Body of pancreas (tissue), 4 donors: ENCODE data around the gene CD300E.

Source experiments
- POLR2A ChIP-seq, 3 donors: fragments of 450-650 bp; IDR thresholded peaks; one replicate each; pipeline ENCODE4 v1.6.1; 2016; ENCODE audit warnings: antibody characterized with exemption in 3 of 3, mild to moderate bottlenecking in 2 of 3
- TF ChIP-seq, protein P1 (sequence below), 7 experiments: fragments of 450-650 bp in 4 of 7; fragments of 200-600 bp in 3 of 7; sonication (generic) in 3 of 7; IDR thresholded peaks; one replicate each; pipeline ENCODE4 v1.5.1; 2016 to 2019; ENCODE audit warnings: antibody characterized with exemption in 7 of 7

DNA sequence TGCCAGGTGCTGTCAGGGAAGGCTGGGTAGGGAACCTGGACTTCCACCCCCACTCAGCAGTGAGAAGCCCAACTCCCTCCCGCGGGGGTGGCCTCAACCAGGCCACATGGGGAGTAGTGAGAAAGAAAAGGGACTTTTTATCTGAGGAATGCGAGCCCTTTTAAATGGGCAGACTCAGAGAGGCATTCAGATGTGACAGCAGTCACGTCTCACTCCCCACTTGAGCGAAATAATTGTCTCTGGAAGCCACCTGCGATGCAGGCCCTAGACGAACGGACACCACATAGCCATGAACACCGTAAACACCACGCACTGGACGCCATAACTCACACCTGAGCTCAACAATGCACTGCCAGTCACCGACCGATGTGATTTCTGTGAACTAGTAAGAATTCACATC is 11.9 kb upstream of the CD300E start:
- TF ChIP-seq, protein P1, sequence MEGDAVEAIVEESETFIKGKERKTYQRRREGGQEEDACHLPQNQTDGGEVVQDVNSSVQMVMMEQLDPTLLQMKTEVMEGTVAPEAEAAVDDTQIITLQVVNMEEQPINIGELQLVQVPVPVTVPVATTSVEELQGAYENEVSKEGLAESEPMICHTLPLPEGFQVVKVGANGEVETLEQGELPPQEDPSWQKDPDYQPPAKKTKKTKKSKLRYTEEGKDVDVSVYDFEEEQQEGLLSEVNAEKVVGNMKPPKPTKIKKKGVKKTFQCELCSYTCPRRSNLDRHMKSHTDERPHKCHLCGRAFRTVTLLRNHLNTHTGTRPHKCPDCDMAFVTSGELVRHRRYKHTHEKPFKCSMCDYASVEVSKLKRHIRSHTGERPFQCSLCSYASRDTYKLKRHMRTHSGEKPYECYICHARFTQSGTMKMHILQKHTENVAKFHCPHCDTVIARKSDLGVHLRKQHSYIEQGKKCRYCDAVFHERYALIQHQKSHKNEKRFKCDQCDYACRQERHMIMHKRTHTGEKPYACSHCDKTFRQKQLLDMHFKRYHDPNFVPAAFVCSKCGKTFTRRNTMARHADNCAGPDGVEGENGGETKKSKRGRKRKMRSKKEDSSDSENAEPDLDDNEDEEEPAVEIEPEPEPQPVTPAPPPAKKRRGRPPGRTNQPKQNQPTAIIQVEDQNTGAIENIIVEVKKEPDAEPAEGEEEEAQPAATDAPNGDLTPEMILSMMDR (IDR thresholded peaks at IDR 0.05), result no peak
- TF ChIP-seq POLR2A (IDR thresholded peaks at IDR 0.05), result no peak
